Endothelial cell (in vitro differentiated cells): ENCODE data around the gene TLE2. TPM values are rescaled to one million over a fixed set of nuclear protein-coding genes. Genes with fewer than 3 reads are reported as not detected.

Experiments used
- DNase-seq: peaks from one replicate; pipeline ENCODE4 v3.0.0; 2021; ENCODE audit warnings: low spot score
- H3K27ac Mint-ChIP-seq: one replicate; pipeline ENCODE4 v1.8.0; 2021; ENCODE audit warnings: mixed read lengths, inconsistent platforms; ENCODE audit not compliant: unreplicated experiment
- H3K27me3 Mint-ChIP-seq: one replicate; pipeline ENCODE4 v1.8.0; 2021; ENCODE audit warnings: mild to moderate bottlenecking, moderate library complexity, mixed read lengths, inconsistent platforms; ENCODE audit not compliant: unreplicated experiment
- H3K36me3 Mint-ChIP-seq: one replicate; pipeline ENCODE4 v1.8.0; 2021; ENCODE audit warnings: mild to moderate bottlenecking, low read depth, mixed read lengths, inconsistent platforms; ENCODE audit not compliant: unreplicated experiment
- H3K4me1 Mint-ChIP-seq: one replicate; pipeline ENCODE4 v1.8.0; 2021; ENCODE audit warnings: mild to moderate bottlenecking, mixed read lengths, inconsistent platforms; ENCODE audit not compliant: unreplicated experiment
- H3K4me3 Mint-ChIP-seq: one replicate; pipeline ENCODE4 v1.8.0; 2021; ENCODE audit warnings: mild to moderate bottlenecking, mixed read lengths, inconsistent platforms; ENCODE audit not compliant: unreplicated experiment
- H3K9me3 Mint-ChIP-seq: one replicate; pipeline ENCODE4 v1.8.0; 2021; ENCODE audit warnings: mixed read lengths, inconsistent platforms; ENCODE audit not compliant: unreplicated experiment
- total RNA-seq: library from RNA; stranded (reverse); fragmentation: NEBNext Ultra II Directional; extraction: Animal tissue kit (Norgen Biotek cat#: 25700); gene quantifications from one replicate; pipeline ENCODE4 v1.2.1, GENCODE V29; 2021; ENCODE audit not compliant: unreplicated experiment
- TF ChIP-seq, protein P1 (sequence below): fragments of 200-600 bp; sonication (generic); IDR thresholded peaks from one replicate; pipeline ENCODE4 v1.5.0; 2021; ENCODE audit warnings: antibody characterized with exemption; ENCODE audit not compliant: unreplicated experiment

The TLE2 gene
- total RNA-seq, 1 donor from 2014 or later: 5.7 TPM

- H3K4me1 Mint-ChIP-seq: peaks cover 7% of the 10 kb centered on the region
- H3K27ac Mint-ChIP-seq: no peak overlapping the region
- no peak overlapping the region for H3K4me3 Mint-ChIP-seq
- H3K36me3 Mint-ChIP-seq: no peaks in the 10 kb centered on the region
- DNase-seq: no peak
- TF ChIP-seq, protein P1, sequence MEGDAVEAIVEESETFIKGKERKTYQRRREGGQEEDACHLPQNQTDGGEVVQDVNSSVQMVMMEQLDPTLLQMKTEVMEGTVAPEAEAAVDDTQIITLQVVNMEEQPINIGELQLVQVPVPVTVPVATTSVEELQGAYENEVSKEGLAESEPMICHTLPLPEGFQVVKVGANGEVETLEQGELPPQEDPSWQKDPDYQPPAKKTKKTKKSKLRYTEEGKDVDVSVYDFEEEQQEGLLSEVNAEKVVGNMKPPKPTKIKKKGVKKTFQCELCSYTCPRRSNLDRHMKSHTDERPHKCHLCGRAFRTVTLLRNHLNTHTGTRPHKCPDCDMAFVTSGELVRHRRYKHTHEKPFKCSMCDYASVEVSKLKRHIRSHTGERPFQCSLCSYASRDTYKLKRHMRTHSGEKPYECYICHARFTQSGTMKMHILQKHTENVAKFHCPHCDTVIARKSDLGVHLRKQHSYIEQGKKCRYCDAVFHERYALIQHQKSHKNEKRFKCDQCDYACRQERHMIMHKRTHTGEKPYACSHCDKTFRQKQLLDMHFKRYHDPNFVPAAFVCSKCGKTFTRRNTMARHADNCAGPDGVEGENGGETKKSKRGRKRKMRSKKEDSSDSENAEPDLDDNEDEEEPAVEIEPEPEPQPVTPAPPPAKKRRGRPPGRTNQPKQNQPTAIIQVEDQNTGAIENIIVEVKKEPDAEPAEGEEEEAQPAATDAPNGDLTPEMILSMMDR: no peak
- no peaks in the 10 kb centered on the region for H3K9me3 Mint-ChIP-seq
- H3K27me3 Mint-ChIP-seq: peaks cover 7% of the 10 kb centered on the region
Observed at GRCh38 chr19:3020321-3020960, 8.6 kb downstream of the TLE2 start.

GRCh38 chr19:3019211-3019854, 9.7 kb downstream of the TLE2 start:
- H3K4me1 Mint-ChIP-seq: peaks cover under 1% of the 10 kb centered on the region
- no peak overlapping the region for H3K27ac Mint-ChIP-seq
- no peak for DNase-seq
- peaks cover 6% of the 10 kb centered on the region for H3K27me3 Mint-ChIP-seq
- TF ChIP-seq, protein P1: no peak
- no peaks in the 10 kb centered on the region for H3K36me3 Mint-ChIP-seq
- H3K4me3 Mint-ChIP-seq: no peak overlapping the region
- H3K9me3 Mint-ChIP-seq: no peaks in the 10 kb centered on the region

- Mint-ChIP-seq H3K36me3 (no peaks in the 10 kb centered on the region), H3K9me3 (no peaks in the 10 kb centered on the region), H3K4me3 (no peak overlapping the region), H3K4me1 (no peaks in the 10 kb centered on the region), H3K27me3 (peaks cover 3% of the 10 kb centered on the region), H3K27ac (no peak overlapping the region)
- TF ChIP-seq, protein P1: no peak
- no peak for DNase-seq
Observed at GRCh38 chr19:3017923-3018322, 11.2 kb downstream of the TLE2 start.

- DNase-seq: no peak
- Mint-ChIP-seq H3K27ac (no peak overlapping the region), H3K4me1 (no peaks in the 10 kb centered on the region), H3K9me3 (no peaks in the 10 kb centered on the region), H3K27me3 (peaks cover 8% of the 10 kb centered on the region), H3K36me3 (no peaks in the 10 kb centered on the region), H3K4me3 (no peak overlapping the region)
- TF ChIP-seq, protein P1: no peak
Observed at GRCh38 chr19:3015126-3016057, 13.7 kb downstream of the TLE2 start.
